Measurements from ENCODE around the gene ARHGAP36. TPM values are rescaled to one million over a fixed set of nuclear protein-coding genes. Genes with fewer than 3 reads are reported as not detected.

ARHGAP36 gene
- total RNA-seq, 1 donor from 2014 or later = not detected

GRCh38 chrX:131139072-131139471 is 80.9 kb downstream of the ARHGAP36 start:
- ATAC-seq (no peak), DNase-seq (no peak)
- Histone ChIP-seq H3K9me3 (no peaks in the 10 kb centered on the region), H3K4me3 (no peak overlapping the region), H3K4me1 (no peaks in the 10 kb centered on the region), H3K27ac (no peak overlapping the region), H3K36me3 (no peaks in the 10 kb centered on the region), H3K27me3 (no peaks in the 10 kb centered on the region)
- intact Hi-C loops (cut with DNase I) = no loop called here
- TF ChIP-seq, protein P1, sequence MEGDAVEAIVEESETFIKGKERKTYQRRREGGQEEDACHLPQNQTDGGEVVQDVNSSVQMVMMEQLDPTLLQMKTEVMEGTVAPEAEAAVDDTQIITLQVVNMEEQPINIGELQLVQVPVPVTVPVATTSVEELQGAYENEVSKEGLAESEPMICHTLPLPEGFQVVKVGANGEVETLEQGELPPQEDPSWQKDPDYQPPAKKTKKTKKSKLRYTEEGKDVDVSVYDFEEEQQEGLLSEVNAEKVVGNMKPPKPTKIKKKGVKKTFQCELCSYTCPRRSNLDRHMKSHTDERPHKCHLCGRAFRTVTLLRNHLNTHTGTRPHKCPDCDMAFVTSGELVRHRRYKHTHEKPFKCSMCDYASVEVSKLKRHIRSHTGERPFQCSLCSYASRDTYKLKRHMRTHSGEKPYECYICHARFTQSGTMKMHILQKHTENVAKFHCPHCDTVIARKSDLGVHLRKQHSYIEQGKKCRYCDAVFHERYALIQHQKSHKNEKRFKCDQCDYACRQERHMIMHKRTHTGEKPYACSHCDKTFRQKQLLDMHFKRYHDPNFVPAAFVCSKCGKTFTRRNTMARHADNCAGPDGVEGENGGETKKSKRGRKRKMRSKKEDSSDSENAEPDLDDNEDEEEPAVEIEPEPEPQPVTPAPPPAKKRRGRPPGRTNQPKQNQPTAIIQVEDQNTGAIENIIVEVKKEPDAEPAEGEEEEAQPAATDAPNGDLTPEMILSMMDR (IDR thresholded peaks at IDR 0.05) = no peak

Other genes starting within 250 kb of the ARHGAP36 start
- gene ENOX2, start 155.1 kb upstream of the ARHGAP36 start, total RNA-seq = 12.2 TPM
- not detected for gene IGSF1, start 231.0 kb downstream of the ARHGAP36 start, total RNA-seq